Activated naive CD4-positive, alpha-beta T cell treated with Interleukin-2 at 50 U/mL for 16 hours (primary cell): ENCODE measurements around the gene UFD1.

Experiments used
- DNase-seq: peaks from one replicate; pipeline ENCODE4 v3.0.0-alpha.2; 2020

UFD1 gene

GRCh38 chr22:19466848-19467752 is 11.9 kb downstream of the UFD1 start:
- DNase-seq = no peak

DNA sequence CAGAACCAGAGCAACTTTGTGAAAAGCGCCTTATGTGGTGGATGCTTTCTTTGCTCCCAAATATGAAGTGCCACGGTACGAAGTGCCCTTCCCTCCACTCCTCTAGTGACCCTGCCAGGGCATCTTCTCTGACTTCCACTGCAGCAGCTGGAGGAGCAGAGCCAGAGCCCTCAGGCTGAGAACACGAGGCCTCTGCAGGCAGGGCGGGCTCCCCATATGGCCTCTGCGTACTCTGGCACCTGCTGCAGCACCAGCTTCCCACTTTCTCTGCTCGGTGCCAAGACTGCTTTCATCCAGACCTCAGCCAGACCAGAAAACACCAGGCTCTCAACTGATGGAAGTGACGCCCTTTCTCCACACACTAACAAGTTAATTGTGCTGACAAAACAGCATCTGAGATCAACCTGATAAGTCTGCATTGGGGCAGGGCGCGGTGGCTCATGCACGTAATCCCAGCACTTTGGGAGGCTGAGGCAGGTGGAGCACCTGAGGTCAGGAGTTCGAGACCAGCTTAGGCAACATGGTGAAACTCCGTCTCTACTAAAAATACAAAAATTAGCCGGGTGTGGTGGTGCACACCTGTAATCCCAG is 12.8 kb downstream of the UFD1 start:
- DNase-seq = no peak

GRCh38 chr22:19464975-19465374 is 14.0 kb downstream of the UFD1 start:
- no peak for DNase-seq

DNA sequence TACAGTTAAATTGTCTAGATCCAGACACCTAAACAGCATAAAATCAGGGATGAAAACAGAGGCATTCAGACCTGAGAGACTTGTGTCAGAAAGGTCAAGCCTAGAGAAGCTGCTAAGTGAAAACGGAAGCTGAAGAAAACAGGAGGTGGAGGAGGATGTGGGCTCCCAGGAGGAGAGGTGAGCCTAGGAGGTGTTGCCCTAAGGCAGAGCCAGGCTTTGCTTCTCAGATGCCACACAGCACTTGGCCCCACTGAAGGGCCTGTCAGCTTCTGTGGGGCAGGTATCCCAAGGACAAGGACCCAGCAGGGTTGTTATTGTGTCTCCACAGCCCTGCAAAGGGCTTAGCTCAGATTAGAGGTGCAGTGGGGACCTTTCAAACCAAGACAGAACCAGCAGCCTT is 14.4 kb downstream of the UFD1 start:
- DNase-seq = no peak

DNA sequence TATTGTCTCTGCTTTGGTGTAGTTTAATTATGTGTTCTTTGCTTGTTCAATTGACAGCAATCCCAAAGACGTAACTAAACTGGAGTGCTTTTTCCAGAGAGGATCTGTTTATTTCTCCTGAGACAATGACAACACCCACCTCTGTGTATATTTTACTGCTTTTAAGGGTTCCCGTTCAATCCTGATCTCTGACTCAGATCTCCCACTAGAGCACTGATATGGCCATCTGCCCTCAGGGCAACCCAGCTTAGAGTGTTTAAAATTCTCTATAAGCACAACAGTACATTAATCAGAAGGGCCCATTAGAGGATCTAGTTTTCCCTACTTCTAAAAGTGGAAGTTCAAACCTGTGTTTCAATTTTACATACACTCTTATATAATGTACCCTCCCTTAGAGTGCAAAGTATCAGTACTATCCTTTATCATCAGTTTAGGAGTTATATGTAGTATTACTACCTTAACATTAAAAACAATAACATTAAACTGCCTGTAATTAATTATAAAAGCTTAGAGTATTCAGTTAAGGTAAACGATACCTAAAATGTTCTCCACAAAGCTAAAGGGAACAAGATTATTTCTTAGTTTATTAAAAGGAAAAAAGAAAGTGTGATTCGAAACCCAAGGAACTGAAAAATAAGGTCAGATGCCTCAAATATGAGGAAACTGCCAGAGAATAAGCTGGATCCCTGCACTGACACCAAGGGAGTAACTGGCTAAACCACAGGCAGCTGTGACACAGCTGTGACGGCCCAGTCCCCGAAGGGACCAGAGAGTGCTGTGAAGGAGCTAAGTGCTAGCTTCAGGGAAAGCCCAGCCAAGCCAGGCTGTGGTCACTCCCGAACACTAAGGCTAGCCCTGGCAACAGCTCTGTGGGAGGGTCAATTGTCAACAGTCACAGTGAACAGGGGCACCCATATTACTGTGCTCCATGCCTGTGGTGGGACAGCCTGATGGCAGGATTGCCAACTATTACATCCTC is 15.2 kb downstream of the UFD1 start:
- DNase-seq = no peak

DNA sequence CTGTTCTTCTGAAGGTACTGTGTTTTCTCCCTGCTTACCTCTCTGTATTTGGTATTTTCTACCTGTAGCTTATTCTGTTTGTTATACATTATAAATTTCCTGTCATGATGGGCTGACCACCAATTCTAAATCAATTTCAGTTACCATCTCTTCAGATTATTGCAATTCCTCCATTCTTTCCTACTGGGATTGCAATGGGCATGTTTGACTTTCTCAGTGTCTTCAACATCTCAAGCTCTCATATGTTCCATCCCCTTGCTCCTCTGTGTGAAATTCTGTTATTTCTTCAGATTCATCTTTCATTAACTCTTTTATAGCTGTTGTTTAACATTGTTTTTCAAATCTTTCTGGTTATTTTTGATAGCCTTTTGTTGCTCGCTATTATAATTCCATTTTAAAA is 16.0 kb downstream of the UFD1 start:
- no peak for DNase-seq

GRCh38 chr22:19461506-19461905 is 17.5 kb downstream of the UFD1 start:
- no peak for DNase-seq

DNA sequence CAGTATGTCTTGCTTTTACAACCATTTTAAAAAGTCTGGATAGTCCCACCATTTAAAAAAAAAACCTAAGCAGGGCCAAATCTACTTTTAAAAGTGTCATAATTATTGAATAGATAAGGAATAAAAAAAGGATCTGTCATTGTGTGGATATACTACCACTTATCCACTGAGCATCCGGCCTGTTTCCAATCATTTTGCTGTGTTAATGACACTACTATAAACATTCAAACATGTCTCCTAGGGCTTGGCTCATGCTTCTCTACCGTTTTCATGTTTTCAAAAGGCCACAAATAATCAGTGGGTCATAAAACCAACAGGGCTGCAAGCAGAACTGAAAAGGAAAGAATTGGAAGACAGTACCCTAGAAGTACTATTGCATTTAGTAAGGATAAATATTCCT is 19.0 kb downstream of the UFD1 start:
- DNase-seq = no peak

DNA sequence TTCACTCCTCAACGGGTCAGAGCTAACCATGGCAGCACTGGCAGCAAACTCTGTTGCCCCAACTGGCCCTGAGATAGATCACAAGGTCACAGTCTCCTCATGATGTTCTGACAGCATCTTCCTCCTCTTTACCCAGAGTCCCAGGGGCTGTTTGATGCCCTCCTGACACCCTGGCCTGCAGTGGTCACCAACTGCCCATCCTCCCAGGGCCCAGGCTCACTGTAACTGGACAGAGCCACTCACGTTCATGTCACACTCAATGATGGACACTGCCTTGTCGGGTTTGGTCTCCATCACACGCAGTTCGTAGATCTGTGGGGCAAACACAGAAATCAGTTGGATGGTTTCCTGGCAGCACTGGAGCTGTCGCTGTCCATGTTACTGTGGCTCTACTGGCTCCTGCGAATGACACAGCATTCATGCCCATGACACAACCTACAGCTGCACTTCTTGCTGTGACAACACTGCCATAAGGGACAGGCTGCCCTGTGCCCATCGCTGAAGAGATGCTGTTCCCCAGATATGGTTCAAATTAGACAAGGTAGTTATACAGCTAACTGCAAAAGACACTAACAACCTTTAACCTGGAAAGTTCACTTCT is 21.1 kb downstream of the UFD1 start:
- DNase-seq = no peak

GRCh38 chr22:19456541-19456940 is 22.5 kb downstream of the UFD1 start:
- no peak for DNase-seq

- DNase-seq = no peak
Observed at GRCh38 chr22:19455585-19456370, 23.2 kb downstream of the UFD1 start.

GRCh38 chr22:19455033-19455432 is 24.0 kb downstream of the UFD1 start:
- no peak for DNase-seq

GRCh38 chr22:19454156-19454555 is 24.8 kb downstream of the UFD1 start:
- no peak for DNase-seq

GRCh38 chr22:19453718-19454117 is 25.3 kb downstream of the UFD1 start:
- DNase-seq = no peak

- DNase-seq = no peak
Observed at GRCh38 chr22:19451570-19451969, 27.4 kb downstream of the UFD1 start.

GRCh38 chr22:19450363-19451175 is 28.4 kb downstream of the UFD1 start:
- DNase-seq = no peak

DNA sequence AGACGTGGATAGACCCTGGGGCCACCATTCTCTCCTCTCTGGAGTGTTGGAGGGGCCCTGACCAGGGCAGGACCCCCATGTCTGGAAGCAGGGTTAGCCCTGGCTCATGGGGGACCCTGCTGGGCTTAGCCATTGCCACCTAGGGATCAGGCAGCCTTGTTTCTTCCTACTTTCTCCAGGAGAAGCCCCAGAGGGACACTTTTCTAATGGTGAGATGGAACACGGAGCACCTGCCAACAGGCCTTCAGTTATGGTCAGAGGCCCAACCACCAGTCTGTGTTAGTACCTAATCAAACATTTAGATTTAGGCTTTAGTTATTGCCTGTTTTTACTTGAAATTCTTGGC is 29.6 kb downstream of the UFD1 start:
- no peak for DNase-seq

DNA sequence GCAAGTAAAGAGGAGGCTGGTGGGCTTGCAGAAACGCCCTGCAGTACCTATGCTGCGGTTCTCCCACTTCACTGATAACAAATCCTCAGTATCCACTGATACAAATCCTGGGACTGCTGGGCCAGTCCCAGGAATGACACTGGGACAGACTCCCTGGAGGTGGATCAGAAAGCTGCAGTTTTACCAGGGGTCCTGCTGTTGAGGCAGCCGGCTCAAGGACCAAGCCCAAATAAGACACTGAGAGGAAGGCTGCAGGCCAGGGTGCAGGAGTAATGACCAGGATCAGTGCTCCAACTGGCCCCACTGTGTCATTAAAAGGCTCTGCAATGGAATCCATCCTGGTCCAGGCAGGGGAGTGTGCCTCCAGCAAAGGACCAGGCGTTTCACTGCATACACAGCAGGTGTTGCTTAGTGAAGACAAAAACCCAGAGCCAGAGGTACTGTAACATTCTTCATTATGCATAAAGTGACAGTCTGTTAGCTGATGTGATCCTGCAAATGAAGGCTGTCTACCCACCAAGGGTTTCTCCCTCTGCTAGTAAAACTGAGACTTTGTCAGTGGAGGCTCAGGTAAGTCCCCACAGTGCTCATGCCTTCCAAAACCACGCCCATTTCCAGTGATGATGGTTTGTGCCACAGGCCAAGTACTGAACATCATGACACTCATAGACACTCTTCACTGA is 30.1 kb downstream of the UFD1 start:
- peak; percentile 49 for DNase-seq

DNA sequence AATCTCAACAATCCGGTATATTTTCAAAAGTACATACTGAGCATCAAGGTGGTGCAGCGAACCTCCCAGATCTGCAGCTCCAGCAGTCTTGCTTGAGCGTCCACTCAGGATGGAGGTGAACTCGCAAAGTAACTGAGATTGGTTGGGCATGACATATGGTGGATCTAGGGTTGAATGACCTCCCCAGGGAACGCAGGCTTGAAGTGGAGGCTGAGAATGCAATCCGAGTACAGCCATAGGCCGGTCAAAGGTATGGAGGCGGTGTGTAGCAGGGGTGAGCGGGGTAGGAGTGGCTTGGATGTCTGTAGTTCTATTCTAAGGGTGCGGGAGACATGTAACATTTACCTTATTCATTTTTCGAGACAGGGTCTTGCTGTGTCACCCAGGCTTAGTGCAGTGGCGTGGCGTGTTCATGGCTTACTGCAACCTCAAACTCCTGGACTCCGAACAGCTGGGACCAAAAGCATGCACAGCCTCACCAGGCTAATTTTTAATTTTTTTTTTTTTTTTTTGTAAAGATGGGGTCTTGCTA is 30.9 kb downstream of the UFD1 start:
- DNase-seq = peak; percentile 11

DNA sequence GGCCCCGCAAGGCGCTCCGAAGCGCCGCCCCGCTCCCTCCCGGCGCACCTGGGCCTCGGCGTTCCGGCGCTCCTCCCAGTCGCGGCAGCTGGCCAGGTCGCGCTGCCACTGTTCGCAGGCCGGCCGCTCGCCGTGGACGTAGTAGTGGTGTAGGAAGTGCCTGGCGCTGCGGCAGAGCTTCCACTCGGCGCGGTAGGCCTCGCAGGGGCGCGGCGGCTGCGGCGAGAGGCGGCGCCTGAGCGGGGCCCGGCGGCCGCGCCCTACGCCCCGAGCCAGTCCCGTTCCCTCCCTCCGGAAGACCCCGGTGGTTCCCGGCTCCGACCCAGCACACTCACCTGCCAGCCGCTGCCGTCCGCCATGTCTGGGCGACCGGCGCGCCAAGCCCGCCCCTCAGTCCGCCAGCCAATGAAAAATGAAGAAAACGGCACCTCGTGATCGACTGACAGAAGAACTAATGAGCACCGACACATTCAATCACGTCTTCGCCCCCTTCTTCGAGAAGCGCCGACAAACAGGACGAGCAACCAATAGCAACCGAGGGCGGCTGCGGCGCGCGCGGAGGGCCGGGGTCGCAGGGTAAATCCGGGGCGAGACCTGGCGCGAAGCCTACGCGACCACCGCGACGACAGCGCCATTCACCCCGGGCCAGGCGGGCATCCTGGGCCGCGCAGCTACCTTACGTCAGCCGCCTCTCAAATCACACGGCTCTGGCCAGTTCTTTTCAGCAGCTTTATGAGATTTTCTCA is 31.5 kb downstream of the UFD1 start, which contains the start of gene C22orf39:
C22orf39 (minus strand) TSS at position 382 of the 746 bp plus-strand sequence; CDS start at position 359, 23 bp downstream.
- peak; percentile 90 for DNase-seq
